GM23338 (cell line): ENCODE results near the gene CACNA2D2.

Source experiments
- CTCF ChIP-seq, 2 experiments: fragments of 200-600 bp in 1 of 2; sonication (generic) in 1 of 2; conservative IDR thresholded peaks; 2 replicates each; pipeline versions ENCODE4 v1.5.1 to v1.6.1; 2016 to 2017; ENCODE audit warnings: antibody characterized with exemption in 2 of 2, low read depth in 2 of 2, mild to moderate bottlenecking in 2 of 2, moderate library complexity in 1 of 2
- EZH2 ChIP-seq: fragments of 200-600 bp; sonication (generic); IDR thresholded peaks from one replicate; pipeline ENCODE4 v1.8.0; 2017; ENCODE audit warnings: antibody characterized with exemption, mild to moderate bottlenecking, low read depth; ENCODE audit not compliant: unreplicated experiment
- EZH2phosphoT487 ChIP-seq: fragments of 200-600 bp; sonication (generic); IDR thresholded peaks from one replicate; pipeline ENCODE4 v1.8.1; 2018; ENCODE audit warnings: antibody characterized with exemption; ENCODE audit not compliant: unreplicated experiment
- NANOG ChIP-seq: IDR thresholded peaks from 2 replicates; pipeline ENCODE4 v1.6.1; 2016; ENCODE audit warnings: antibody characterized with exemption, borderline replicate concordance
- POLR2AphosphoS5 ChIP-seq: IDR thresholded peaks from 2 replicates; pipeline ENCODE4 v1.6.1; 2016; ENCODE audit warnings: antibody characterized with exemption, low read depth

GRCh38 chr3:50331364-50331907 is 172.0 kb downstream of the CACNA2D2 start:
- TF ChIP-seq CTCF (conservative IDR thresholded peaks at IDR 0.05; ENCODE audit: low read depth in 2 of 2) (no peak), EZH2phosphoT487 (no peak), POLR2AphosphoS5 (no peak), EZH2 (no peak), NANOG (no peak)
